Measurements from ENCODE around the gene GTF3C4.

The GTF3C4 gene

DNA sequence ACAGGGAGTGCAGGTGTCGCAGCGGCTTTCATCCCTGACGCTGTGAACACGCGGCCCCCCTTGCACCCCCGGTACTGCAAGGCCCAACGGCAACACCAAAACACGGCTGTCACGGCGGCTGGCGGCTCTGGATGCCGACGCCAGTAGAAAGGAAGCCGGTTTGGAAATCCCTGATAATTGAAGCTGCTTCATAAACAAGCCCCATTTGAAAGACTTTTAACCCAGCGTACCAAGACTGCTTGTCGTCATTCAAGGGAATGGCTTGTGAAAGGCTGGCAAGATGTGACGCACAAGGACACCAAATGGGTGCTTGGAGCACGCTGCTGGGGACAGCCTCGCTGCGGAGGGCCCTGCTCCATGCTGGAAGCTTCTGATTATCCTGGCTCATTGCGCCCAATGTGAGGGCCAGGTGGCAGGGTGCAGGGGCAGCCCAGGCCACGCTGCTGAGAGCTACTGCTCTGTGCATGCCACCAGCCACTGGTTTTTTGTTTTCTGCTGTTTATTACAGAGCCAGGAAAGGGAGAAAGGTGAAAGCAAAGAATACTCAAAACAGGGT, 63.1 kb downstream of the GTF3C4 start:
- DNase-seq, result no peak

DNA sequence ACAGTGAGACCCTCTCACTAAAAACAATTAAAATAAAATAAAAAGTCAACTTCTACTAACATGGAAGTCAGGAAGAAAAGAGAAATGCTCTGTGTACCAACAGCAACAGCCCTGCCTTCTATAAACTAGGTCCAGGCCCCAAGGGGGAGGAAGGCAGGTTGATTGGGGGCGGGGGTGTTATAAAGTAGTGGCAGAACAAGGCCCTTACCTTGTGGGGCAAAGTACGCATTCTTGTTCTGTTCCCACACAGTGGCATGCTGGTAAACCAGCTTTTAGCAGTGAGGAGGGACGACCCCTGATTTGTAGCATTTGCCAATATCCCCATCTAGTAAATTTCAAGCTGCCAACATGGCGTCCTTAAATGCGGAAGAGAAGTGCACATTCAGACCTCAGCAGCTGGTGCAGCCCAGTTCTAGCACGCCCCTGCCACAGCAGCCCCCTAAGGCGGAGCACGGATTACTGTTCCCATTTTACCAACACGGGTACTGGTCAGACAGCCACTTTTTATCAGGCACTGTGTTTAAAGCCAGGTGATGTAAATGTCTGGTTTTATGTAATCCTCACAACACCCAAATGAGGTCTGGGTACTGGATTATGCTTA, 69.5 kb downstream of the GTF3C4 start:
- no peak for DNase-seq

DNA sequence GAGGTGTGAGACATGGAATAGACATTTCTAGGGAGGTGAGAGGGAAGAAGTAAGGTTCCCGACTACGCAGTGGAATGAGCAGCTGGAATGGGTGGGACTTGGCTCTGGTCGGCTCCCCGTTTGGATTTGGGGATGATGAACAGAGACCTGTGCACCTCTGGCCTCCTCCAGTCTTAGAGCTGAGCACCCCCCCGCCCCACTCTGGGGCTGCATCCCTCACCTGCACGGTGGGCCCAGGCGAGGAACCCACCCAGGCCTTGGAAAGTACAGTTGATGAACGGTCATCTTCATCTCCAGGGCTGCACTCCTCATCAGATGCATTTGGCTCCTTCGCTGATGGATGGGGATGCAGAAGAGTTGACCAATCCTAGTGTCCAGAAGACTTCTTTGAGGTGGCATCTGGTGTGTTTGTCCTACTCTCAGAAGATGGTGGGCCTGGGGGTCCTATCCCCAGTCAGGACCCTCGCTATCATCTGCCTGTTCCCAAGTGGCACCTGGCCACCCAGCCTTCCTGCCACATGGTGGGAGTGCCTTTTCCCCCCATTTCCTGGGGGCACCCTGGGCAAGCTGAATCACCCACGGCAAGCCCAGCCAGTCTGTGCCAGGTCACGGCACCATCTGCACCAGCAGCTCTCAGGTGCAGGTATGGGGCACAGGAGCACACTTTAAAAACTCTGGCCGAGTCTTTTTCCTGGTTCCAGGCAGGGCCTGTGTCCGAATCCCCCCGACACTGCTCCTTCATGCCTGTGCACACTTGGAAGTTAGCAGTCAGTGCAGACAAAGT, 70.5 kb downstream of the GTF3C4 start:
- DNase-seq, result no peak

DNA sequence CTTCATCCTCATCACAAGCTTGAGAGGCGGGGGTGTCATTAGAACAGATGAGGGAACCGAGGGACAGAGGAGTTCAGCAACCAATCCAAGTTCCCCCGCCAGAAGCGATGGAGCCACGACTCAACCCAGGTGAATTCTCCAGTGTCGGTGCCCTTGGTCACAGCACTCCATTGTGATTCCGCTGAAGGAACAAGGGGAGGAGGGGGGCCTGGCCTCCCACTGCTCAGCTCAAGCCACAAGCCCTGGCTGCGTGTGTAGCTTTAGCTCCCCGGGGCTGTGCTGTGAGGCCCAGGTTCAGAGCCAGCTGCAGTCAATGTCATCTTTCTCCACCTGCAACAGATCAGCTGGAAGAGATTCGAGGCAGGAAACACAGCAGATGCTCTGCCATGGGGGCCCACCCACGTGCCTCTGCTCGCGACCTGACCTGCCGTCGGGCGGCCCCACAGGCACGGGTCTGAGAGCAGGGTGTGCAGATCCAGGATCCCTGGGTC, 72.6 kb downstream of the GTF3C4 start:
- no peak for DNase-seq

DNA sequence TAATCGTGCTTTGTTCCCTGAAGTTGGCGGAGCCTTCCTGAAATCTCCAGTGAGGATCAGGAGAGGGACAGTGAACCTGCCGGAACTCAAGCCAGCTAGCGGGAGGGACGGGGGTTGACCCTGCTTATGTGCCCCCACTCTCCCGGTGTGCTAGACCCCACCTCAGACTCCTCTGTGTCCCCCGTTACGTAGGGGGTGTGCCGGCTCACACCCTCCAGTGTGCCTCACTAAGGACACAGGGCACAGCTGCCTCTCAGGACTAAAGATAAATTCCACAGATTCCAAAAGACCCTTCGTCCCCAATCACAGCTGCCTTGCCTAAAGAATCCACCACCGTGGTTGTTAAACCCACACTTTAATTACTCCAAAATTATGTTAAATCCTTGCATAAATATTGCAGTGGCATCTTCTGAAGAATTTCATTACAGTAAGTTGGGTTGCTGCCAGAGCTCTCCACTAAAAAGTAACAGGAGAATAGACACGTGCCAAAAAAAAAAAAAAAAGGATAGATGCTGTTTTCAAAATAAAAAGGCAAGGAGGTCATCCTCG, 73.7 kb downstream of the GTF3C4 start:
- no peak for DNase-seq

Data from stimulated activated CD8-positive, alpha-beta memory T cell treated with anti-CD3 and anti-CD28 coated beads, Interleukin-4, amount 100 ng/mL, for 48 hours (primary cell).